GM10266 (cell line): ENCODE results near the gene LPP.

ENCODE experiments used
- DNase-seq: peaks from one replicate; pipeline ENCODE4 v3.0.0; 2012; ENCODE audit errors: extremely low spot score
- CTCF ChIP-seq: IDR thresholded peaks from 2 replicates; pipeline ENCODE4 v1.5.1; 2012; ENCODE audit warnings: mild to moderate bottlenecking, low read depth; ENCODE audit not compliant: control insufficient read depth, insufficient read depth; ENCODE audit errors: missing control alignments

The LPP gene

GRCh38 chr3:188137051-188137450 lies 16.9 kb upstream of the LPP start:
- DNase-seq = no peak
- no peak for TF ChIP-seq CTCF

GRCh38 chr3:188139466-188139865 lies 14.5 kb upstream of the LPP start:
- no peak for TF ChIP-seq CTCF
- DNase-seq = no peak

DNA sequence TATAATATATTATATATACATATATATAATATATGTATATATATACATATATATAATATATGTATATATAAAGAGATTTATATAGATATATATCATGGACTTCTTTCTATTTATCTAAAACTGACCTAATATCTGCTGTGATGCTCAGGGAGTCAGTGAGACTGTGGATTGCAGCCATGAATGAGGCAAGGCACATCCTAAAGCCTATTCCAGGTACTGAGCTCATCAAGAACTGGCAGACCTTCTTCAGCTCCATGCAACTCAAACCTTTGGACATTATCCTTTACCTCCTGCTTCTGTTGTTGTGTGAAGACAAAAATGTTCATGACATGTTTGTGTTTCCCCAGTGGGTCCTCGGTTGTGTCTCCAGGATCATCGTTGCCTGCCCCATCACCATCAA lies 7.7 kb upstream of the LPP start:
- DNase-seq = no peak
- TF ChIP-seq CTCF = no peak

- TF ChIP-seq CTCF = no peak
- no peak for DNase-seq
Observed at GRCh38 chr3:188147782-188148181, 6.2 kb upstream of the LPP start.

DNA sequence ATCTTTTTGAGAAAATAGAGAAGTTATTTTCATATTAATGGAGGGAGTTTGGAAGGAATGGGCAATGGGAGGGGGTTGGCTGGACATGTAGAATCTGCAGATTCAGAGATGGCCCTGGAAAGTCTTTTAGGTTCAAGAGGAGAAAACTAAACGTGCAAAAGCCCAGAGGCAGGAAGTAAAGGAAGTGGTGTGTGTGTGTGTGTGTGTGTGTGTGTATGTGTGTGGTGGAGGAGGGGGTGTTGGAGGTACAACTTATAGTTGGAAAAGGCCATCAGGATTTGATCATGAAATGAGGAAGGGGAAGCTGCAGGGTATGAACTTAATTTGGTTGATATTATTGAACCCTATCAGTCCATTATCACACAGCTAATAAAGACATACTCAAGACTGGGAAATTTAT lies 5.6 kb upstream of the LPP start:
- DNase-seq = no peak
- TF ChIP-seq CTCF = no peak

DNA sequence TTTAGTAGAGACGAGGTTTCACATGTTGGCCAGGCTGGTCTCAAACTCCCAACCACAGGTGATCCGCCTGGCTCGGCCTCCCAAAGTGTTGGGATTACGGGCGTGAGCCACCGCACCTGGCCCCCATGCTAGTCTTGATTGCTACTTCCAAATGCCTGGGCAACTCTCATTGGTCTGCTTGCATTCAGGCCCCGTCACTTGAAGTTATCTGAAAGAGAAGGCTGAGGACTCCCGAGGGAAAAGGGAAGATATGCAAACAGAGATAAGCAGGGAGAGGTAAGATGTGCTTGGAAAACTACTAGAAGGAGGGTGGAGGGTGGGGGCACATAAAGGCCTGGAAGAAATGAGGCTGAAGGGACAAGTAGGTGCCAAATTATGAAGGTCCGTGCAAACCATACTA lies 4.4 kb upstream of the LPP start:
- DNase-seq = no peak
- no peak for TF ChIP-seq CTCF

DNA sequence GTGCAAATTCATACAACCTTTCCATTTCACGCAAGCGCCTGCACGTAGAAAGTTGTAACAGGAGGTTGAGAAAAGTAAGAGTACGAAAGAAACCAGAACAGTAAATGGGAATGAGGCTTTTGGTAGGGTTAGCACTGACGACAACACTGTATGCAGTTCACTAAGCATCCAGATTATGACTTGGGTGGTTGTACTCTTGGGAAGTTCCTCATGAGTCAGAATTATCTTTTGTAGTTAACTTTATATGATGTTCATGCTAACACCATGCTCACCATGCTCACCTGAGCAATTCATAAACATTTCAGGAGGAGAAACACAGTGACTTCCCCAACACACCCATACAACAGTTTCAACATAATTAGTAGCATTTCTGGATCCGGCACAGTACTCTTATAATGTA lies 3.0 kb upstream of the LPP start:
- TF ChIP-seq CTCF = no peak
- DNase-seq = no peak
